Neural cell (in vitro differentiated cells): ENCODE data around the gene EVA1B. TPM values are rescaled to one million over a fixed set of nuclear protein-coding genes. Genes with fewer than 3 reads are reported as not detected.

Source experiments
- H2AFZ ChIP-seq: fragments of 200-600, 300-800 bp; sonication (generic), shearing (Covaris generic); 2 replicates; pipeline ENCODE4 v1.6.0; 2014; ENCODE audit warnings: low read depth, mild to moderate bottlenecking, antibody characterized with exemption, low read length, moderate library complexity
- H3F3A ChIP-seq: fragments of 200-600 bp; shearing (Covaris generic); 2 replicates; pipeline ENCODE4 v1.6.1; 2016; ENCODE audit warnings: mild to moderate bottlenecking, moderate library complexity, mixed read lengths, antibody characterized with exemption, low read length; ENCODE audit not compliant: insufficient read depth, poor library complexity, severe bottlenecking
- H3K27ac ChIP-seq: fragments of 200-600, 300-800 bp; sonication (generic), shearing (Covaris generic); 2 replicates; pipeline ENCODE4 v1.5.1; 2014; ENCODE audit warnings: mild to moderate bottlenecking, low read length, moderate library complexity
- H3K27me3 ChIP-seq: fragments of 300-800, 200-600 bp; sonication (generic), shearing (Covaris generic); 2 replicates; pipeline ENCODE4 v1.6.0; 2014; ENCODE audit warnings: mild to moderate bottlenecking, low read depth, low read length, moderate library complexity; ENCODE audit not compliant: insufficient read depth
- H3K36me3 ChIP-seq: fragments of 300-800, 200-600 bp; sonication (generic), shearing (Covaris generic); 2 replicates; pipeline ENCODE4 v1.5.1; 2014; ENCODE audit warnings: mild to moderate bottlenecking, antibody characterized with exemption, low read length, moderate library complexity; ENCODE audit not compliant: insufficient read depth
- H3K4me2 ChIP-seq: fragments of 300-800, 200-600 bp; sonication (generic), shearing (Covaris generic); 2 replicates; pipeline ENCODE4 v1.6.0; 2014; ENCODE audit warnings: mild to moderate bottlenecking, low read length
- H3K4me3 ChIP-seq: fragments of 300-800, 200-600 bp; sonication (generic), shearing (Covaris generic); 2 replicates; pipeline ENCODE4 v1.5.1; 2014; ENCODE audit warnings: mild to moderate bottlenecking, low read length, moderate library complexity
- H3K79me2 ChIP-seq: fragments of 200-600 bp; shearing (Covaris generic); replicated peaks from 2 replicates; pipeline ENCODE4 v1.6.0; 2014; ENCODE audit warnings: mild to moderate bottlenecking, low read length, moderate library complexity; ENCODE audit not compliant: insufficient read depth
- H3K9ac ChIP-seq: fragments of 300-800, 200-600 bp; sonication (generic), shearing (Covaris generic); 2 replicates; pipeline ENCODE4 v1.6.1; 2016; ENCODE audit warnings: mild to moderate bottlenecking, low read length, mixed read lengths
- H3K9me2 ChIP-seq: fragments of 200-600 bp; shearing (Covaris generic); 2 replicates; pipeline ENCODE4 v1.6.1; 2016; ENCODE audit warnings: mild to moderate bottlenecking, low read length, mixed read lengths; ENCODE audit not compliant: insufficient read depth
- H3K9me3 ChIP-seq: fragments of 200-600, 300-800 bp; sonication (generic), shearing (Covaris generic); 2 replicates; pipeline ENCODE4 v1.6.1; 2016; ENCODE audit warnings: mild to moderate bottlenecking, mixed run types, low read length, moderate library complexity, mixed read lengths
- H4K20me1 ChIP-seq: fragments of 200-600 bp; shearing (Covaris generic); 2 replicates; pipeline ENCODE4 v1.6.1; 2016; ENCODE audit warnings: mild to moderate bottlenecking, mixed run types; ENCODE audit not compliant: insufficient read depth
- CTCF ChIP-seq: fragments of 450-650 bp; IDR thresholded peaks from 2 replicates; pipeline ENCODE4 v1.5.1; 2014; ENCODE audit warnings: antibody characterized with exemption, mild to moderate bottlenecking, moderate library complexity; ENCODE audit not compliant: poor library complexity, severe bottlenecking
- EP300 ChIP-seq: fragments of 450-650 bp; conservative IDR thresholded peaks from 2 replicates; pipeline ENCODE4 v1.6.1; 2014; ENCODE audit warnings: antibody characterized with exemption, mild to moderate bottlenecking, moderate library complexity; ENCODE audit not compliant: poor library complexity, severe bottlenecking
- EZH2 ChIP-seq: fragments of 200-600, 300-800 bp; shearing (Covaris generic), sonication (generic); IDR thresholded peaks from 2 replicates; pipeline ENCODE4 v1.6.1; 2014; ENCODE audit warnings: antibody characterized with exemption, low read length, borderline replicate concordance, mild to moderate bottlenecking; ENCODE audit not compliant: insufficient read depth, poor library complexity, severe bottlenecking
- MXI1 ChIP-seq: fragments of 450-650 bp; conservative IDR thresholded peaks from 2 replicates; pipeline ENCODE4 v1.6.1; 2014; ENCODE audit warnings: antibody characterized with exemption, mild to moderate bottlenecking; ENCODE audit not compliant: poor library complexity, severe bottlenecking
- POLR2AphosphoS5 ChIP-seq: IDR thresholded peaks from 2 replicates; pipeline ENCODE4 v1.6.1; 2012
- RAD21 ChIP-seq: fragments of 450-650 bp; conservative IDR thresholded peaks from 2 replicates; pipeline ENCODE4 v1.6.1; 2014; ENCODE audit warnings: antibody characterized with exemption, mild to moderate bottlenecking, moderate library complexity
- REST ChIP-seq: IDR thresholded peaks from 2 replicates; pipeline ENCODE4 v1.6.1; 2012; ENCODE audit warnings: borderline replicate concordance
- SMC3 ChIP-seq: fragments of 450-650 bp; conservative IDR thresholded peaks from 2 replicates; pipeline ENCODE4 v1.6.1; 2014; ENCODE audit warnings: antibody characterized with exemption, mild to moderate bottlenecking, moderate library complexity; ENCODE audit not compliant: poor library complexity
- TAF1 ChIP-seq: IDR thresholded peaks from 2 replicates; pipeline ENCODE4 v1.6.1; 2012; ENCODE audit warnings: low read depth
- polyA minus RNA-seq: library from RNA; depleted of rRNA, polyadenylated mRNA; stranded (reverse); fragments of >200 nt; gene quantifications from 2 replicates; pipeline ENCODE4 v1.2.3, GENCODE V29; 2014
- polyA plus RNA-seq: library from polyadenylated mRNA; depleted of rRNA; stranded (reverse); fragments of >200 nt; gene quantifications from 2 replicates; pipeline ENCODE4 v1.2.3, GENCODE V29; 2014

The EVA1B gene
- polyA plus RNA-seq (0.25 and 2.1 TPM in 2 replicates), polyA minus RNA-seq (not detected in 2 replicates)

- Histone ChIP-seq H3K9me3 (no peaks in the 10 kb centered on the region), H3K79me2 (no peaks in the 10 kb centered on the region), H3K9ac (no peak within 1 kb of the TSS), H3K36me3 (no peaks in the 10 kb centered on the region), H3K4me3 (peak within 1 kb of the TSS; percentile 45), H3K9me2 (no peaks in the 10 kb centered on the region), H4K20me1 (no peaks in the 10 kb centered on the region), H2AFZ (no peak within 1 kb of the TSS), H3K27ac (no peak within 1 kb of the TSS), H3K27me3 (peaks cover 37% of the 10 kb centered on the region), H3F3A (no peaks in the 10 kb centered on the region), H3K4me2 (no peak within 1 kb of the TSS)
- TF ChIP-seq EP300 (no peak), EZH2 (no peak), RAD21 (no peak), POLR2AphosphoS5 (no peak), CTCF (no peak), SMC3 (no peak), MXI1 (no peak), TAF1 (no peak), REST (no peak)
These were observed at the start of gene EVA1B for GRCh38 chr1:36323636-36324352. EVA1B (minus strand) TSS chr1:36323645; CDS start chr1:36323037, 608 bp downstream.

GRCh38 chr1:36372617-36373016 lies 49.2 kb upstream of the EVA1B start:
- Histone ChIP-seq H3K9me3 (no peaks in the 10 kb centered on the region), H3K4me3 (no peak overlapping the region), H3K9ac (no peak overlapping the region), H3K4me2 (no peak overlapping the region), H3K36me3 (no peaks in the 10 kb centered on the region), H3K79me2 (peaks cover 5% of the 10 kb centered on the region), H3F3A (no peaks in the 10 kb centered on the region), H3K9me2 (no peaks in the 10 kb centered on the region), H4K20me1 (no peaks in the 10 kb centered on the region), H2AFZ (no peak overlapping the region), H3K27ac (no peak overlapping the region), H3K27me3 (no peaks in the 10 kb centered on the region)
- TF ChIP-seq EP300 (no peak), CTCF (no peak), RAD21 (no peak), REST (no peak), POLR2AphosphoS5 (no peak), TAF1 (no peak), MXI1 (no peak), EZH2 (no peak), SMC3 (no peak)
